ENCODE measurements around the gene SPINK1. TPM values are rescaled to one million over a fixed set of nuclear protein-coding genes. Genes with fewer than 3 reads are reported as not detected.

Gene SPINK1
- total and polyA plus RNA-seq, 10 donors: 0.38 to 7.1 (median 0.99) TPM; not detected in 5

GRCh38 chr5:147851578-147851977 lies 20.1 kb upstream of the SPINK1 start:
- intact Hi-C loops (cut with DNase I; ENCODE audit: low total_unique reads): no loop called here
- WGBS, 5 donors: 85 to 99% (median 90%) methylated on average over 3 of the region's 3 CpGs

GRCh38 chr5:147849226-147849625 lies 17.8 kb upstream of the SPINK1 start:
- Histone ChIP-seq H3K4me1 (no peaks in the 10 kb centered on the region), H3K36me3 (no peaks in the 10 kb centered on the region), H3K4me3 (no peak overlapping the region), H3K27me3 (replicated peaks in 1 of 7) (peaks cover 0 to 8% (median 0%) of the 10 kb centered on the region in 7 donors), H3K27ac (no peak overlapping the region), H3K9me3 (no peaks in the 10 kb centered on the region)
- intact Hi-C loops (cut with DNase I; ENCODE audit: low total_unique reads): no loop called here
- TF ChIP-seq CTCF (IDR thresholded peaks at IDR 0.05 in 8 of 11, conservative IDR thresholded peaks at IDR 0.05 in 3 of 11) (no peak), POLR2AphosphoS5 (IDR thresholded peaks at IDR 0.05) (no peak), POLR2A (IDR thresholded peaks at IDR 0.05) (no peak)
- DNase-seq: no peak
- 54 to 85% (median 82%) methylated on average over 2 of the region's 2 CpGs for WGBS, 5 donors

More at GRCh38 chr5:147851578-147851977, 20.1 kb upstream of the SPINK1 start:
- Histone ChIP-seq H3K4me3 (no peak overlapping the region), H3K9me3 (no peaks in the 10 kb centered on the region), H3K27me3 (replicated peaks in 1 of 7) (no peaks in the 10 kb centered on the region), H3K36me3 (no peaks in the 10 kb centered on the region), H3K4me1 (no peaks in the 10 kb centered on the region), H3K27ac (no peak overlapping the region)
- TF ChIP-seq CTCF (IDR thresholded peaks at IDR 0.05 in 8 of 11, conservative IDR thresholded peaks at IDR 0.05 in 3 of 11): no peak
- no peak for TF ChIP-seq POLR2A (IDR thresholded peaks at IDR 0.05)
- no peak for TF ChIP-seq POLR2AphosphoS5 (IDR thresholded peaks at IDR 0.05)
- DNase-seq: no peak

- no peak for DNase-seq
- H3K9me3 ChIP-seq: no peaks in the 10 kb centered on the region
- H3K27me3 ChIP-seq (replicated peaks in 1 of 7): peaks cover 0 to 29% (median 0%) of the 10 kb centered on the region in 7 donors
- intact Hi-C loops (cut with DNase I; ENCODE audit: low total_unique reads): no loop called here
- H3K27ac ChIP-seq: no peak overlapping the region
- 88 to 95% (median 90%) methylated on average over 4 of the region's 4 CpGs for WGBS, 5 donors
- H3K36me3 ChIP-seq: no peaks in the 10 kb centered on the region
- H3K4me3 ChIP-seq: no peak overlapping the region
- TF ChIP-seq CTCF (IDR thresholded peaks at IDR 0.05 in 8 of 11, conservative IDR thresholded peaks at IDR 0.05 in 3 of 11) (no peak), POLR2A (IDR thresholded peaks at IDR 0.05) (no peak), POLR2AphosphoS5 (IDR thresholded peaks at IDR 0.05) (no peak)
- no peaks in the 10 kb centered on the region for H3K4me1 ChIP-seq
These were observed 14.1 kb upstream of the SPINK1 start for GRCh38 chr5:147845618-147846017.

GRCh38 chr5:147844846-147845245 lies 13.4 kb upstream of the SPINK1 start:
- no peaks in the 10 kb centered on the region for H3K4me1 ChIP-seq
- no peak overlapping the region for H3K27ac ChIP-seq
- WGBS, 5 donors: 45 to 62% (median 49%) methylated on average over 3 of the region's 3 CpGs
- TF ChIP-seq CTCF (IDR thresholded peaks at IDR 0.05 in 8 of 11, conservative IDR thresholded peaks at IDR 0.05 in 3 of 11): no peak
- TF ChIP-seq POLR2AphosphoS5 (IDR thresholded peaks at IDR 0.05): no peak
- no peak for TF ChIP-seq POLR2A (IDR thresholded peaks at IDR 0.05)
- no peaks in the 10 kb centered on the region for H3K9me3 ChIP-seq
- no peaks in the 10 kb centered on the region for H3K36me3 ChIP-seq
- no peak overlapping the region for H3K4me3 ChIP-seq
- DNase-seq: no peak
- intact Hi-C loops (cut with DNase I; ENCODE audit: low total_unique reads): no loop called here
- H3K27me3 ChIP-seq (replicated peaks in 1 of 7): peaks cover 0 to 29% (median 0%) of the 10 kb centered on the region in 7 donors

Data from spleen (tissue), 11 donors.